ENCODE data around the gene MSANTD1. TPM values are rescaled to one million over a fixed set of nuclear protein-coding genes. Genes with fewer than 3 reads are reported as not detected.

Gene MSANTD1
- total RNA-seq, 1 donor from 2014 or later, result 1.6 TPM

- Histone ChIP-seq H3K79me2 (ENCODE audit: insufficient read depth, low read length) (no peaks in the 10 kb centered on the region), H2AFZ (ENCODE audit: low read depth, low read length) (no peak overlapping the region), H3K9me3 (ENCODE audit: insufficient read depth, low read depth, low read length) (no peaks in the 10 kb centered on the region), H3K36me3 (ENCODE audit: insufficient read depth, low read length) (no peaks in the 10 kb centered on the region), H3K9ac (ENCODE audit: low read length) (no peak overlapping the region), H3K4me2 (ENCODE audit: low read length) (no peak overlapping the region), H3K27me3 (ENCODE audit: insufficient read depth, low read length) (no peaks in the 10 kb centered on the region), H3K4me1 (ENCODE audit: insufficient read depth, low read length) (peaks cover 2% of the 10 kb centered on the region), H4K20me1 (ENCODE audit: insufficient read depth, low read length) (no peaks in the 10 kb centered on the region), H3K4me3 (ENCODE audit: insufficient read depth, low read depth, low read length) (no peak overlapping the region), H3K27ac (ENCODE audit: low read depth, low read length) (no peak overlapping the region)
- no peaks in the 10 kb centered on the region for H3K9me3 Mint-ChIP-seq (ENCODE audit: unreplicated experiment)
- no peak overlapping the region for H3K4me3 Mint-ChIP-seq (ENCODE audit: unreplicated experiment)
- H3K27ac Mint-ChIP-seq (ENCODE audit: unreplicated experiment), result no peak overlapping the region
- TF ChIP-seq EZH2 (IDR thresholded peaks at IDR 0.05; ENCODE audit: insufficient read depth, low read length), result no peak
- TF ChIP-seq CTCF (IDR thresholded peaks at IDR 0.05; ENCODE audit: insufficient read depth, low read depth, low read length), result no peak
- no peaks in the 10 kb centered on the region for H3K27me3 Mint-ChIP-seq (ENCODE audit: low read depth, unreplicated experiment)
- FAIRE-seq, result no peak
- H3K36me3 Mint-ChIP-seq (ENCODE audit: low read depth, unreplicated experiment), result peaks cover 8% of the 10 kb centered on the region
- DNase-seq (ENCODE audit: low read depth), result no peak
- no peaks in the 10 kb centered on the region for H3K4me1 Mint-ChIP-seq (ENCODE audit: low read depth, unreplicated experiment)
Measured at GRCh38 chr4:3252831-3253641, 4.1 kb downstream of the MSANTD1 start.

GRCh38 chr4:3253808-3254207 is 4.8 kb downstream of the MSANTD1 start:
- Histone ChIP-seq H2AFZ (ENCODE audit: low read depth, low read length) (no peak overlapping the region), H3K4me2 (ENCODE audit: low read length) (no peak overlapping the region), H3K27ac (ENCODE audit: low read depth, low read length) (no peak overlapping the region), H4K20me1 (ENCODE audit: insufficient read depth, low read length) (no peaks in the 10 kb centered on the region), H3K4me1 (ENCODE audit: insufficient read depth, low read length) (peaks cover 5% of the 10 kb centered on the region), H3K27me3 (ENCODE audit: insufficient read depth, low read length) (no peaks in the 10 kb centered on the region), H3K4me3 (ENCODE audit: insufficient read depth, low read depth, low read length) (no peak overlapping the region), H3K9ac (ENCODE audit: low read length) (no peak overlapping the region), H3K36me3 (ENCODE audit: insufficient read depth, low read length) (no peaks in the 10 kb centered on the region), H3K79me2 (ENCODE audit: insufficient read depth, low read length) (no peaks in the 10 kb centered on the region), H3K9me3 (ENCODE audit: insufficient read depth, low read depth, low read length) (no peaks in the 10 kb centered on the region)
- no peak overlapping the region for H3K27ac Mint-ChIP-seq (ENCODE audit: unreplicated experiment)
- DNase-seq (ENCODE audit: low read depth), result no peak
- no peak overlapping the region for H3K4me3 Mint-ChIP-seq (ENCODE audit: unreplicated experiment)
- TF ChIP-seq CTCF (IDR thresholded peaks at IDR 0.05; ENCODE audit: insufficient read depth, low read depth, low read length), result no peak
- no peak for TF ChIP-seq EZH2 (IDR thresholded peaks at IDR 0.05; ENCODE audit: insufficient read depth, low read length)
- peaks cover 10% of the 10 kb centered on the region for H3K36me3 Mint-ChIP-seq (ENCODE audit: low read depth, unreplicated experiment)
- no peaks in the 10 kb centered on the region for H3K27me3 Mint-ChIP-seq (ENCODE audit: low read depth, unreplicated experiment)
- H3K9me3 Mint-ChIP-seq (ENCODE audit: unreplicated experiment), result no peaks in the 10 kb centered on the region
- H3K4me1 Mint-ChIP-seq (ENCODE audit: low read depth, unreplicated experiment), result no peaks in the 10 kb centered on the region
- FAIRE-seq, result no peak
